Endothelial cell of umbilical vein (primary cell): ENCODE measurements around the gene ADGRD2. TPM values are rescaled to one million over a fixed set of nuclear protein-coding genes. Genes with fewer than 3 reads are reported as not detected.

ENCODE experiments used
- BruUV-seq: library from RNA; stranded (reverse); fragments of 400-500 nt; replicated peaks from 2 replicates; lab custom pipeline; 2021; lab: Mats Ljungman, UMichigan
- CTCF ChIA-PET: fragments of 300-600, 350-600 bp; sonication (Branson Sonifier 250); formaldehyde crosslinking; loops from one replicate; lab custom pipeline; 2021; ENCODE audit warnings: antibody characterized with exemption, inconsistent platforms; lab: Charles Lee
- POLR2A ChIA-PET: fragments of 300-600, 350-600 bp; sonication (Branson Sonifier 250); formaldehyde crosslinking; loops from one replicate; lab custom pipeline; 2021; ENCODE audit warnings: antibody characterized with exemption, inconsistent platforms; lab: Charles Lee
- DNase-seq: peaks from one replicate; pipeline ENCODE4 v3.0.0-alpha.2; 2011; ENCODE audit warnings: low read depth, low spot score
- FAIRE-seq: peaks from 2 replicates; lab custom pipeline; 2011; peaks lifted over from hg19 to GRCh38; lab: Jason Lieb, UNC
- H2AFZ ChIP-seq: 2 replicates; pipeline ENCODE4 v1.6.0; 2012; ENCODE audit warnings: low read depth, low read length, control low read depth, inconsistent platforms
- H3K27ac ChIP-seq: 2 replicates; pipeline ENCODE4 v1.5.1; 2011; ENCODE audit warnings: low read depth, mild to moderate bottlenecking, control low read depth, low read length, moderate library complexity; ENCODE audit not compliant: insufficient read depth
- H3K27me3 ChIP-seq, 2 experiments: 2 replicates each; pipeline versions ENCODE4 v1.6.0 to v1.6.1; 2011; ENCODE audit warnings: low read length in 2 of 2, mixed read lengths in 1 of 2; ENCODE audit not compliant: control insufficient read depth in 2 of 2, insufficient read depth in 2 of 2
- H3K36me3 ChIP-seq, 2 experiments: 2 replicates in 1 of 2; 3 replicates in 1 of 2; pipeline ENCODE4 v1.5.1; 2011; ENCODE audit warnings: low read length in 2 of 2, mild to moderate bottlenecking in 1 of 2, moderate library complexity in 1 of 2; ENCODE audit not compliant: control insufficient read depth in 2 of 2, insufficient read depth in 2 of 2; ENCODE audit errors: extremely low read depth in 1 of 2
- H3K4me1 ChIP-seq: 3 replicates; pipeline ENCODE4 v1.5.1; 2011; ENCODE audit warnings: mild to moderate bottlenecking, low read length; ENCODE audit not compliant: control insufficient read depth, insufficient read depth; ENCODE audit errors: extremely low read depth
- H3K4me2 ChIP-seq: 2 replicates; pipeline ENCODE4 v1.6.1; 2011; ENCODE audit warnings: low read length, control low read depth, mixed read lengths; ENCODE audit not compliant: insufficient read depth
- H3K4me3 ChIP-seq, 3 experiments: fragments of 200-600 bp in 1 of 3; sonication (generic), shearing (Covaris generic) in 1 of 3; replicated peaks in 1 of 3; 2 replicates each; pipeline ENCODE4 v1.5.1; 2011 to 2016; ENCODE audit warnings: control low read depth in 3 of 3, low read length in 3 of 3, mild to moderate bottlenecking in 2 of 3, inconsistent platforms in 1 of 3, low read depth in 1 of 3, moderate library complexity in 1 of 3; ENCODE audit not compliant: insufficient read depth in 1 of 3
- H3K79me2 ChIP-seq: 2 replicates; pipeline ENCODE4 v1.6.0; 2012; ENCODE audit warnings: low read length, inconsistent platforms; ENCODE audit not compliant: control insufficient read depth, insufficient read depth
- H3K9ac ChIP-seq: replicated peaks from 2 replicates; pipeline ENCODE3; 2011; ENCODE audit warnings: low read length, control low read depth; ENCODE audit not compliant: insufficient read depth; ENCODE audit errors: extremely low read depth
- H3K9me1 ChIP-seq: replicated peaks from 3 replicates; pipeline ENCODE4 v1.6.0; 2011; ENCODE audit warnings: mild to moderate bottlenecking, low read length; ENCODE audit not compliant: control insufficient read depth, insufficient read depth; ENCODE audit errors: extremely low read depth
- H3K9me3 ChIP-seq: replicated peaks from 2 replicates; pipeline ENCODE4 v1.5.1; 2012; ENCODE audit warnings: low read length, inconsistent platforms; ENCODE audit not compliant: control insufficient read depth, insufficient read depth
- H4K20me1 ChIP-seq: replicated peaks from 2 replicates; pipeline ENCODE3; 2011; ENCODE audit warnings: mild to moderate bottlenecking, low read length; ENCODE audit not compliant: control insufficient read depth, insufficient read depth; ENCODE audit errors: extremely low read depth
- CTCF ChIP-seq, 2 donors: IDR thresholded peaks; 1 replicate in 1 of 2; 2 replicates in 1 of 2; pipeline ENCODE4 v1.5.1; 2011; ENCODE audit warnings: low read length in 2 of 2, mild to moderate bottlenecking in 2 of 2, moderate library complexity in 2 of 2, control low read depth in 1 of 2, inconsistent platforms in 1 of 2, low read depth in 1 of 2; ENCODE audit not compliant: insufficient read depth in 1 of 2; ENCODE audit errors: extremely low read depth in 1 of 2
- EZH2 ChIP-seq: IDR thresholded peaks from 2 replicates; pipeline ENCODE4 v1.6.1; 2012; ENCODE audit warnings: borderline replicate concordance, low read depth, mild to moderate bottlenecking, moderate library complexity, low read length, inconsistent platforms; ENCODE audit not compliant: severe bottlenecking
- FOS ChIP-seq: IDR thresholded peaks from 2 replicates; pipeline ENCODE4 v1.6.1; 2011; ENCODE audit warnings: mild to moderate bottlenecking, low read length, moderate library complexity, borderline replicate concordance; ENCODE audit not compliant: insufficient read depth
- GATA2 ChIP-seq: IDR thresholded peaks from 2 replicates; pipeline ENCODE4 v1.7.0; 2011; ENCODE audit warnings: low read depth, mild to moderate bottlenecking, moderate library complexity, mixed read lengths, low read length; ENCODE audit not compliant: insufficient read length, insufficient read depth
- JUN ChIP-seq: IDR thresholded peaks from 2 replicates; pipeline ENCODE4 v1.6.1; 2011; ENCODE audit warnings: borderline replicate concordance, low read depth; ENCODE audit not compliant: insufficient read length, insufficient read depth
- MAX ChIP-seq: IDR thresholded peaks from 2 replicates; pipeline ENCODE4 v1.6.1; 2011; ENCODE audit not compliant: insufficient read depth, insufficient read length
- MYC ChIP-seq: IDR thresholded peaks from one replicate; pipeline ENCODE4 v1.6.1; 2011; ENCODE audit warnings: mild to moderate bottlenecking, low read depth, low read length
- POLR2A ChIP-seq: IDR thresholded peaks from 2 replicates; pipeline ENCODE4 v1.6.1; 2012; ENCODE audit warnings: low read depth, mild to moderate bottlenecking, control low read depth, low read length
- POLR2AphosphoS5 ChIP-seq: IDR thresholded peaks from 2 replicates; pipeline ENCODE4 v1.6.1; 2012; ENCODE audit warnings: low read depth, mild to moderate bottlenecking, control low read depth, low read length, moderate library complexity; ENCODE audit not compliant: insufficient read depth
- dilution Hi-C: fragments of 300-500 bp; cut with MboI; formaldehyde crosslinking; loops from one replicate; pipeline ENCODE4 v1.15.0; 2019; ENCODE audit warnings: low sequenced_read_pairs; ENCODE audit not compliant: extremely low pct_ligation_motif_present
- intact Hi-C: fragments of 100-400 bp; cut with micrococcal nuclease; formaldehyde crosslinking; loops from one replicate; pipeline ENCODE4 v1.10.0; 2022
- polyA plus RNA-seq, 4 experiments: library from polyadenylated mRNA; depleted of rRNA in 3 of 4; stranded (reverse) in 3 of 4; unstranded in 1 of 4; fragments of >200 nt; gene quantifications; 2 replicates each; pipeline versions ENCODE4 v1.2.1 to v1.2.3, GENCODE V29; 2011 to 2012; ENCODE audit warnings: missing spikeins in 1 of 4
- total RNA-seq: library from RNA; stranded (reverse); gene quantifications from 2 replicates; pipeline ENCODE4 v1.2.3, GENCODE V29; 2021

ADGRD2 gene
- total and polyA plus RNA-seq, 2 donors (not counting 3 experiments of a cell fraction or from before 2014, with no cell fraction given) = not detected

DNA sequence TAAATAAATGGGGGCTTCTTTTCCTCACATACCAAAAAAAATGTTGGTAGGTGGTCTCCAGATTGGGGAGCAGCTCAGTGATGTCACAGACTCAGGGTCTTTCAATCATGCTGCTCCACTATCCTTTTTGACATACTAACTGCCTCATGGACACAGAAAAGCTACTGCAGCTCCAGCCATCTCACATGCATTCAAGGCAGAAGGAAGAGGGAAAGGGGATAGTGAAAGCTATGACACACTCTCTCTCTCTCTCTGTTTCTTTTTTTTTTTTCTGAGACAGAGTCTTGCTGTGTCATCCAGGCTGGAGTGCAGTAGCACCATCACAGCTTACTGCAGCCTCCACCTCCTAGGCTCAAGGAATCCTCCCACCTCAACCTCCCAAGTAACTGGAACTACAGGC is 7.9 kb upstream of the ADGRD2 start:
- CTCF ChIA-PET = no interaction called here
- POLR2A ChIA-PET = no interaction called here
- H3K4me3 ChIP-seq = no peak overlapping the region
- dilution Hi-C loops = no loop called here
- TF ChIP-seq FOS = no peak
- TF ChIP-seq MAX = no peak
- no peak for TF ChIP-seq GATA2
- no peak overlapping the region for H3K4me2 ChIP-seq
- H3K9ac ChIP-seq = no peak overlapping the region
- FAIRE-seq (no peak), DNase-seq (no peak)
- H3K79me2 ChIP-seq = no peaks in the 10 kb centered on the region
- H3K27ac ChIP-seq = no peak overlapping the region
- no peaks in the 10 kb centered on the region for H4K20me1 ChIP-seq
- peaks cover 0 to 2% of the 10 kb centered on the region in 2 experiments for H3K27me3 ChIP-seq
- intact Hi-C loops = no loop called here
- H3K36me3 ChIP-seq = no peaks in the 10 kb centered on the region
- BruUV-seq = no TSS peak
- H2AFZ ChIP-seq = no peak overlapping the region
- H3K9me3 ChIP-seq = no peaks in the 10 kb centered on the region
- no peaks in the 10 kb centered on the region for H3K9me1 ChIP-seq
- H3K4me1 ChIP-seq = no peaks in the 10 kb centered on the region

DNA sequence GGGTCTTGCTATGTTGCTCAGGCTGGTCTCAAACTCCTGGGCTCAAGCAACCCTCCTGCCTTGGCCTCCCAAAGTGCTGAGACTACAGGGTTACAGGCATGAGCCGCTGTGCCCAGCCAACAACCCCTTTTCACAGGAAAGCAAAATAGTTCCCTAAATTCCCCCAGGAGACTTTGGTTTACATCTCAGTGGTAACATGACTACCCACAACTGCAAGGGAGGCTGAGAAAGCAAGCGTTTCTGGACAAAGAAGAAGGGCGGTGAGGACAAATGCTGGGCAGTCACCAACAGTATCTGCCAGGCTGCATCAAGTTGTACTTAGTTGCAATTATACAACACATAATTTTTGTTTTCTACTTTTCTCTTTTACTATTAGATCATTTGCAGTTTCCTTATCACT is 7.4 kb upstream of the ADGRD2 start:
- no peak overlapping the region for H3K4me2 ChIP-seq
- H4K20me1 ChIP-seq = no peaks in the 10 kb centered on the region
- no peaks in the 10 kb centered on the region for H3K9me1 ChIP-seq
- dilution Hi-C loops (no loop called here), intact Hi-C loops (no loop called here)
- H2AFZ ChIP-seq = no peak overlapping the region
- ChIA-PET CTCF (interaction anchor here (1.3 kb wide), 1 partner anchor 94 kb away, joined by 4 read pairs; no protein-coding TSS in a partner anchor), POLR2A (no interaction called here)
- no peak overlapping the region for H3K27ac ChIP-seq
- no peak overlapping the region for H3K9ac ChIP-seq
- peaks cover 0 to under 1% of the 10 kb centered on the region in 2 experiments for H3K27me3 ChIP-seq
- BruUV-seq = no TSS peak
- H3K79me2 ChIP-seq = no peaks in the 10 kb centered on the region
- FAIRE-seq = no peak
- H3K36me3 ChIP-seq = no peaks in the 10 kb centered on the region
- no peaks in the 10 kb centered on the region for H3K4me1 ChIP-seq
- DNase-seq = no peak
- TF ChIP-seq MYC (no peak), GATA2 (no peak), FOS (no peak), CTCF (IDR thresholded peaks at IDR 0.05; ENCODE audit: extremely low read depth in 1 of 2, insufficient read depth in 1 of 2, low read depth in 1 of 2, low read length in 2 of 2) (no peak), EZH2 (no peak), POLR2AphosphoS5 (no peak), MAX (no peak), JUN (no peak), POLR2A (no peak)
- H3K9me3 ChIP-seq = no peaks in the 10 kb centered on the region
- H3K4me3 ChIP-seq = no peak overlapping the region
